Activated B cell treated with CpG ODN at 0.5 μM for 24 hours (primary cell): ENCODE measurements around the gene TP53RK. TPM values are rescaled to one million over a fixed set of nuclear protein-coding genes. Genes with fewer than 3 reads are reported as not detected.

Source experiments
- ATAC-seq: fragments of 200-7000 bp; cut with Tn5 transposase; one replicate; pipeline ENCODE4 v1.10.0; 2021; ENCODE audit warnings: low read depth, mild to moderate bottlenecking, moderate library complexity
- CTCF ChIA-PET: fragments of 350-600 bp; sonication (Branson Sonifier 250); formaldehyde crosslinking; loops from one replicate; lab custom pipeline; 2021; ENCODE audit warnings: antibody characterized with exemption; lab: Charles Lee
- POLR2A ChIA-PET: fragments of 350-600 bp; sonication (Branson Sonifier 250); formaldehyde crosslinking; loops from one replicate; lab custom pipeline; 2021; ENCODE audit warnings: antibody characterized with exemption; lab: Charles Lee
- DNase-seq: peaks from one replicate; pipeline ENCODE4 v3.0.0; 2022
- H3K27ac Mint-ChIP-seq: one replicate; pipeline ENCODE4 v1.8.0; 2020; ENCODE audit warnings: mixed read lengths
- H3K27me3 Mint-ChIP-seq: one replicate; pipeline ENCODE4 v1.8.0; 2021; ENCODE audit warnings: mixed read lengths
- H3K36me3 Mint-ChIP-seq: one replicate; pipeline ENCODE4 v1.8.0; 2021; ENCODE audit warnings: low read depth, mixed read lengths
- H3K4me1 Mint-ChIP-seq: one replicate; pipeline ENCODE4 v1.8.0; 2021; ENCODE audit warnings: mixed read lengths
- H3K4me3 Mint-ChIP-seq: one replicate; pipeline ENCODE4 v1.8.0; 2020; ENCODE audit warnings: mild to moderate bottlenecking, mixed read lengths
- H3K9me3 Mint-ChIP-seq: one replicate; pipeline ENCODE4 v1.8.0; 2020; ENCODE audit warnings: mixed read lengths
- intact Hi-C: fragments of 100-400 bp; cut with micrococcal nuclease; formaldehyde crosslinking; loops from one replicate; pipeline ENCODE4 v1.15.1; 2024
- total RNA-seq: library from RNA; stranded (reverse); gene quantifications from 2 replicates; pipeline ENCODE4 v1.2.3, GENCODE V29; 2022
- TF ChIP-seq, protein P1 (sequence below): fragments of 200-600 bp; IDR thresholded peaks from one replicate; pipeline ENCODE4 v1.8.0; 2022; ENCODE audit warnings: antibody characterized with exemption, mild to moderate bottlenecking

TP53RK gene
- total RNA-seq, 1 donor from 2014 or later: 18.8 TPM

DNA sequence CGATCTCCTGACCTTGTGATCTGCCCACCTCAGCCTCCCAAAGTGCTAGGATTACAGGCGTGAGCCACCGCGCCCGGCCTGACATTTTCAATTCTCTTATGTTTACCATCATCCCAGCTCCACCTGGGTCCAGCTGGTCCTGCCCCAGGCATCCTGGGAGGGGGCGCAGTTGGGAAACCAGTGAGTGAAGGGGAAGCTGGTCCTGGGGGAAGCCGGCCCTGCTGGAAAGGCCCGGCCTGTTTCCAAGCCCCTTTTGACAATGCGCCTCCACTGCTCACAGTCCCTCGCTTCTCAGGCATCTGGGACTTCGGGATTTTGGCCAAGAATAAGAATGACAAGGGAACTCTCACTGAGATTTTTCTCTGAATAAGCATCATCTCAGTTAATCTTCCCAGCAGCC lies 52.2 kb downstream of the TP53RK start:
- no peaks in the 10 kb centered on the region for H3K36me3 Mint-ChIP-seq
- TF ChIP-seq, protein P1, sequence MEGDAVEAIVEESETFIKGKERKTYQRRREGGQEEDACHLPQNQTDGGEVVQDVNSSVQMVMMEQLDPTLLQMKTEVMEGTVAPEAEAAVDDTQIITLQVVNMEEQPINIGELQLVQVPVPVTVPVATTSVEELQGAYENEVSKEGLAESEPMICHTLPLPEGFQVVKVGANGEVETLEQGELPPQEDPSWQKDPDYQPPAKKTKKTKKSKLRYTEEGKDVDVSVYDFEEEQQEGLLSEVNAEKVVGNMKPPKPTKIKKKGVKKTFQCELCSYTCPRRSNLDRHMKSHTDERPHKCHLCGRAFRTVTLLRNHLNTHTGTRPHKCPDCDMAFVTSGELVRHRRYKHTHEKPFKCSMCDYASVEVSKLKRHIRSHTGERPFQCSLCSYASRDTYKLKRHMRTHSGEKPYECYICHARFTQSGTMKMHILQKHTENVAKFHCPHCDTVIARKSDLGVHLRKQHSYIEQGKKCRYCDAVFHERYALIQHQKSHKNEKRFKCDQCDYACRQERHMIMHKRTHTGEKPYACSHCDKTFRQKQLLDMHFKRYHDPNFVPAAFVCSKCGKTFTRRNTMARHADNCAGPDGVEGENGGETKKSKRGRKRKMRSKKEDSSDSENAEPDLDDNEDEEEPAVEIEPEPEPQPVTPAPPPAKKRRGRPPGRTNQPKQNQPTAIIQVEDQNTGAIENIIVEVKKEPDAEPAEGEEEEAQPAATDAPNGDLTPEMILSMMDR: no peak
- no peaks in the 10 kb centered on the region for H3K4me1 Mint-ChIP-seq
- ATAC-seq (no peak), DNase-seq (no peak)
- ChIA-PET POLR2A (no interaction called here), CTCF (no interaction called here)
- H3K4me3 Mint-ChIP-seq: no peak overlapping the region
- intact Hi-C loops: no loop called here
- peaks cover 41% of the 10 kb centered on the region for H3K27me3 Mint-ChIP-seq
- H3K9me3 Mint-ChIP-seq: no peaks in the 10 kb centered on the region
- no peak overlapping the region for H3K27ac Mint-ChIP-seq

- no peak overlapping the region for H3K4me3 Mint-ChIP-seq
- no peak overlapping the region for H3K27ac Mint-ChIP-seq
- TF ChIP-seq, protein P1: no peak
- ATAC-seq: no peak
- no peak for DNase-seq
- H3K27me3 Mint-ChIP-seq: peaks cover 42% of the 10 kb centered on the region
- ChIA-PET POLR2A (no interaction called here), CTCF (no interaction called here)
- H3K9me3 Mint-ChIP-seq: no peaks in the 10 kb centered on the region
- no peaks in the 10 kb centered on the region for H3K4me1 Mint-ChIP-seq
- no peaks in the 10 kb centered on the region for H3K36me3 Mint-ChIP-seq
- intact Hi-C loops: no loop called here
Measured at GRCh38 chr20:46636514-46636913, 52.7 kb downstream of the TP53RK start.

DNA sequence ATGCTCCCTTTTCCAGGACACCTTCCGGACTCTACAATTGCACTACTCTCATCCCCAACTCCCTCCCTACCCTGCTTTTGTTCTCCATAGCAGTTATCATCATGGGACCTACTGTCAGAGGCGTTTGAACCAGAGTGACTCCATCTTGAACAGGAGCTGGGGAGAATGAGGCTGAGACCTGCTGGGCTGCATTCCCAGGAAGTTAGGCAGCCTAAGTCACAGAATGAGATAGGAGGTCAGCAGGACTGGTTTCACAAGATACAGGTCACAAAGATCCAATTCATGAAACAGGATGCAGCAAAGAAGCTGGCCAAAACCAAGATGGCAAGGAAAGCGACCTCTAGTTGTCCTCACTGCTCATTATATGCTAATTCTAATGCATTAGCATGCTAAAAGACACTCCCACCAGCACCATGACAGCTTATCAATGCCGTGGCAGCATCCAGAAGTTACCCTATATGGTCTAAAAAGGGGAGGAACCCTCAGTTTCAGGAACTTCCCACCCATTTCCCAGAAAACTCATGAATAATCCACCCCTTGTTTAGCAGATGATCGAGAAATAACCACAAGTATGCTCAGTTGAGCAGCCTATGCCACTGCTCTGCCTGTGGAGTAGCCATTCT lies 53.6 kb downstream of the TP53RK start:
- H3K36me3 Mint-ChIP-seq: no peaks in the 10 kb centered on the region
- H3K27ac Mint-ChIP-seq: no peak overlapping the region
- POLR2A ChIA-PET: no interaction called here

DNA sequence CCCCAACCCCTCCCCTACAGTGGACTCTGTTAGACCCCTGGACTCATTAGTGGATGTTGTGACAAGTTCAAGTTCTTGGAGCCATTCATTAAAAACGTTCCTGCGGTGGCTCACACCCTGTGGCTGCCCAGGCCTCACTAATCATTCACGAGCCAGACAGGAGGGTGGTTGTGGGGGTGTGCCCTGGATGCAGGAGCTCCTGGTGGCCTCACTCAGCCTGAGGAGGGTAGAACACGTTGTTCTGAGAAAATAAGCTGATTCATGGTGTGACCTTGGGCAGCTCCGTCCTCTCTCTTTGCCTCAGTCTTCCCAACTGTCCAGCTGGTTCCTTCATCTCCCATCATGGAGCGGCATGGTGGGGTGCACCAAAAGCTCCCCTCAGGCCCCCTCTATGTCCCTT lies 54.7 kb downstream of the TP53RK start:
- TF ChIP-seq, protein P1: no peak
- H3K27me3 Mint-ChIP-seq: peaks cover 41% of the 10 kb centered on the region
- POLR2A ChIA-PET: no interaction called here
- H3K4me1 Mint-ChIP-seq: no peaks in the 10 kb centered on the region
- DNase-seq: no peak
- CTCF ChIA-PET: no interaction called here
- peaks cover 7% of the 10 kb centered on the region for H3K9me3 Mint-ChIP-seq
- H3K27ac Mint-ChIP-seq: no peak overlapping the region
- intact Hi-C loops: no loop called here
- no peaks in the 10 kb centered on the region for H3K36me3 Mint-ChIP-seq
- no peak for ATAC-seq
- no peak overlapping the region for H3K4me3 Mint-ChIP-seq

More for the DNA sequence above, 53.6 kb downstream of the TP53RK start:
- DNase-seq: no peak
- Mint-ChIP-seq H3K4me3 (no peak overlapping the region), H3K27me3 (peaks cover 41% of the 10 kb centered on the region), H3K9me3 (no peaks in the 10 kb centered on the region), H3K4me1 (no peaks in the 10 kb centered on the region)
- ATAC-seq: no peak
- CTCF ChIA-PET: no interaction called here
- TF ChIP-seq, protein P1: no peak
- intact Hi-C loops: no loop called here

Other genes with a start within 250 kb of the TP53RK start
- 0.27 and 0.39 TPM in 2 replicates for gene ZNF334, start 175.9 kb downstream of the TP53RK start, total RNA-seq
- not detected in 2 replicates for gene OCSTAMP, start 138.8 kb downstream of the TP53RK start, total RNA-seq
- 0.47 TPM in 1 of 2 replicates, not detected in the other for gene SLC13A3, start 38.0 kb downstream of the TP53RK start, total RNA-seq
- gene SLC2A10, start 20.2 kb upstream of the TP53RK start, total RNA-seq: not detected in 2 replicates
- gene EYA2, start 205.4 kb upstream of the TP53RK start, total RNA-seq: 0.62 and 0.71 TPM in 2 replicates